Ishikawa (cell line): ENCODE results near the gene IKZF2.

Experiments
- CEBPB ChIP-seq: IDR thresholded peaks from 2 replicates; pipeline ENCODE4 v1.6.1; 2012
- CREB1 ChIP-seq: IDR thresholded peaks from 2 replicates; pipeline ENCODE4 v1.6.1; 2012; ENCODE audit warnings: low read depth
- EGR1 ChIP-seq: IDR thresholded peaks from 2 replicates; pipeline ENCODE4 v1.6.1; 2012
- EP300 ChIP-seq: IDR thresholded peaks from 2 replicates; pipeline ENCODE4 v1.6.1; 2012; ENCODE audit warnings: borderline replicate concordance
- FOXM1 ChIP-seq: IDR thresholded peaks from 2 replicates; pipeline ENCODE4 v1.6.1; 2012; ENCODE audit warnings: low read depth, borderline replicate concordance
- NFIC ChIP-seq: IDR thresholded peaks from 2 replicates; pipeline ENCODE4 v1.6.1; 2012
- RAD21 ChIP-seq: IDR thresholded peaks from 2 replicates; pipeline ENCODE4 v1.6.1; 2012; ENCODE audit warnings: low read depth
- REST ChIP-seq: IDR thresholded peaks from 2 replicates; pipeline ENCODE4 v1.6.1; 2012; ENCODE audit warnings: low read depth, mild to moderate bottlenecking
- TAF1 ChIP-seq: IDR thresholded peaks from 2 replicates; pipeline ENCODE4 v1.6.1; 2012; ENCODE audit warnings: low read depth, mild to moderate bottlenecking
- TCF12 ChIP-seq: IDR thresholded peaks from 2 replicates; pipeline ENCODE4 v1.6.1; 2012; ENCODE audit warnings: low read depth
- TEAD4 ChIP-seq: IDR thresholded peaks from 2 replicates; pipeline ENCODE4 v1.6.1; 2012
- YY1 ChIP-seq: IDR thresholded peaks from 2 replicates; pipeline ENCODE4 v1.6.1; 2012; ENCODE audit warnings: low read depth
- ZBTB7A ChIP-seq: IDR thresholded peaks from 2 replicates; pipeline ENCODE4 v1.6.1; 2012; ENCODE audit warnings: low read depth
- TF ChIP-seq, protein P1 (sequence below): IDR thresholded peaks from 2 replicates; pipeline ENCODE4 v1.6.1; 2012
- TF ChIP-seq, protein P2 (sequence below): IDR thresholded peaks from 2 replicates; pipeline ENCODE4 v1.6.1; 2012

The IKZF2 gene

DNA sequence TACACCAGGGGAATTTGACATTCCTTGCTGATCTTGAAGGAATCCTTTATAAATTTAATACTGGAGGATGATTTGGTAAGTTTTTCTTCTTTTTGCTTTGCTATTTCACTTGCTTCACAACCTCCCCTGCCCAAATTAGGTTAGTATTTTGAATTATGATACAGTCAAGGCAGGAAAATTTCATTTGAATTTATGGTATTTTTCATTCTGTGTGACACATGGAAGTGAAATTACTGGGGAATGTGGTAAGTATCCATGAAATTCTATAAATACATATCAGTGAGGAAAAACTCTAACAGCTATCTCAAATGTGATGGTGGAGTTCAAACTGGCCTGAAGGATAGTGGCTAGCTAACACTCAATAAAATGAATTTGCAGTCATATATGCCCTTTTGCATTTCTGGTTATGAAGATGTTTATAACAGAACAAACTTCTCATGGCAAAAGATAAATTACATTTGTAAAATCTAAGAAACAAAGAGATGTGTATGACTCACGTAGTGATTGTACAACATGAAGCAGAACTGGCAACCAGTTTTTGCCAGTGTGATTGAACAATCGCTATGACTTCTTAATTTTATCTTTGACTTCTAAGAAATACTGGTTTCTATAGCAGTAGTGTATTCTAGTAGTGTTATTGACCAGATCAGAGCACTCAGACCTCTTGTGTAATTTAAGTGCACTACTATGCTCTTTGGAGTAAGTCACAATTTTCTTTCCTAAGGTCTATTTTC, 152.6 kb downstream of the IKZF2 start:
- no peak for TF ChIP-seq CEBPB
- TF ChIP-seq CREB1 = no peak
- TF ChIP-seq EGR1 = no peak
- no peak for TF ChIP-seq REST
- TF ChIP-seq, protein P1, sequence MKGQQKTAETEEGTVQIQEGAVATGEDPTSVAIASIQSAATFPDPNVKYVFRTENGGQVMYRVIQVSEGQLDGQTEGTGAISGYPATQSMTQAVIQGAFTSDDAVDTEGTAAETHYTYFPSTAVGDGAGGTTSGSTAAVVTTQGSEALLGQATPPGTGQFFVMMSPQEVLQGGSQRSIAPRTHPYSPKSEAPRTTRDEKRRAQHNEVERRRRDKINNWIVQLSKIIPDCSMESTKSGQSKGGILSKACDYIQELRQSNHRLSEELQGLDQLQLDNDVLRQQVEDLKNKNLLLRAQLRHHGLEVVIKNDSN = no peak
- no peak for TF ChIP-seq YY1
- TF ChIP-seq NFIC = no peak
- no peak for TF ChIP-seq ZBTB7A
- TF ChIP-seq FOXM1 = no peak
- TF ChIP-seq TAF1 = no peak
- TF ChIP-seq, protein P2, sequence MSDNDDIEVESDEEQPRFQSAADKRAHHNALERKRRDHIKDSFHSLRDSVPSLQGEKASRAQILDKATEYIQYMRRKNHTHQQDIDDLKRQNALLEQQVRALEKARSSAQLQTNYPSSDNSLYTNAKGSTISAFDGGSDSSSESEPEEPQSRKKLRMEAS = no peak
- no peak for TF ChIP-seq EP300
- no peak for TF ChIP-seq TEAD4
- no peak for TF ChIP-seq TCF12
- no peak for TF ChIP-seq RAD21

GRCh38 chr2:212997526-212998020, 153.8 kb downstream of the IKZF2 start:
- TF ChIP-seq CEBPB (no peak), NFIC (no peak), ZBTB7A (no peak), YY1 (no peak), TEAD4 (no peak), CREB1 (no peak), FOXM1 (no peak), REST (no peak), RAD21 (no peak), EP300 (no peak), TCF12 (no peak), EGR1 (no peak)
- TF ChIP-seq, protein P1 = no peak
- TF ChIP-seq, protein P2 = no peak

- TF ChIP-seq ZBTB7A (no peak), EGR1 (no peak), EP300 (no peak), YY1 (no peak), TCF12 (no peak), CEBPB (no peak), RAD21 (no peak), FOXM1 (no peak), NFIC (no peak), TEAD4 (no peak), CREB1 (no peak)
- TF ChIP-seq, protein P2 = no peak
- TF ChIP-seq, protein P1 = no peak
Observed at GRCh38 chr2:212995920-212996319, 155.5 kb downstream of the IKZF2 start.

DNA sequence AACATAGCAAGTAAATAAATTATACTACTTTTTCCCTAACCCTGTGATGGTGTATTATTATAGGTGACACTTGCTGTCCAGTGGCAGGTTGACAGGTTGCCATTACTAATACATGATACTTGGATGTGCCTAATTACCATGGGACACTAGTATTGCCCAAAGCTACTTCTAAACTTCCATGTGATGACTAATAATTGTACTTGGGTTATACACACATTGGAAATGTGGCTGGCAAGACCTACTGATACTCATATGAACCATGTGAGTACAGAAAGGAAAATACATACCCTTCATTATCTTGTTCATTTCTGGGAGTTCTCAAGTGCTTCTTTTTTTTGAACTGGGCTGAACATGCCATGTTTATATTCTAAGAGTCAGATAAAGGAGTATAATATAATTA, 156.4 kb downstream of the IKZF2 start:
- TF ChIP-seq CREB1 (no peak), NFIC (no peak), REST (no peak), FOXM1 (no peak), TAF1 (no peak)
- TF ChIP-seq, protein P2 = no peak
- TF ChIP-seq, protein P1 = no peak
